Prostate gland (tissue), 2 donors: ENCODE results near the gene FDXR. TPM values are rescaled to one million over a fixed set of nuclear protein-coding genes. Genes with fewer than 3 reads are reported as not detected.

Experiments used
- DNase-seq: peaks from one replicate; pipeline ENCODE4 v3.0.0-alpha.2; 2019; ENCODE audit warnings: low spot score
- H3K27ac ChIP-seq, 2 donors: fragments of 200-600 bp; sonication (generic); 2 replicates each; pipeline ENCODE4 v1.5.1; 2017 to 2019
- H3K27me3 ChIP-seq: fragments of 200-600 bp; sonication (generic); replicated peaks from 2 replicates; pipeline ENCODE4 v1.5.1; 2019; ENCODE audit not compliant: insufficient read depth
- H3K36me3 ChIP-seq, 2 donors: fragments of 200-600 bp; sonication (generic); 1 replicate in 1 of 2; 2 replicates in 1 of 2; pipeline versions ENCODE4 v1.5.1 to v1.8.1; 2017 to 2019
- H3K4me1 ChIP-seq: fragments of 200-600 bp; sonication (generic); replicated peaks from 2 replicates; pipeline ENCODE4 v1.5.1; 2019
- H3K4me3 ChIP-seq, 2 donors: fragments of 200-600 bp; sonication (generic); 2 replicates each; pipeline ENCODE4 v1.5.1; 2017 to 2019
- H3K9me3 ChIP-seq: fragments of 200-600 bp; sonication (generic); 2 replicates; pipeline ENCODE4 v1.5.1; 2017
- CTCF ChIP-seq, 4 experiments: fragments of 200-600 bp in 2 of 4; fragments of 450-650 bp in 2 of 4; sonication (generic) in 2 of 4; IDR thresholded peaks; 1 replicate in 3 of 4; 2 replicates in 1 of 4; pipeline ENCODE4 v1.5.1; 2016 to 2019; ENCODE audit warnings: antibody characterized with exemption in 4 of 4, mild to moderate bottlenecking in 2 of 4, moderate library complexity in 2 of 4
- POLR2A ChIP-seq: fragments of 450-650 bp; IDR thresholded peaks from one replicate; pipeline ENCODE4 v1.6.1; 2016; ENCODE audit warnings: antibody characterized with exemption, mild to moderate bottlenecking
- POLR2AphosphoS5 ChIP-seq: sonication (generic); formaldehyde crosslinking; IDR thresholded peaks from one replicate; pipeline ENCODE4 v1.6.1; 2017; ENCODE audit warnings: antibody characterized with exemption
- WGBS: methylation state at CpG from one replicate; pipeline ENCODE4 v1.1.5; 2018; 5-methylcytosine and 5-hydroxymethylcytosine counted together
- intact Hi-C: fragments of 100-400 bp; cut with DNase I; formaldehyde crosslinking; loops from one replicate; pipeline ENCODE4 v1.14.2; 2022
- total RNA-seq, 2 donors: library from RNA; depleted of rRNA; stranded (reverse); fragments of >200 nt; gene quantifications; one replicate each; pipeline ENCODE4 v1.1.0, GENCODE V29; 2016

The FDXR gene
- total RNA-seq, 2 donors from 2014 or later: 24.6 to 182 TPM

- H3K27me3 ChIP-seq: peaks cover 27% of the 10 kb centered on the region
- intact Hi-C loops: no loop called here
- DNase-seq: no peak
- no peak for TF ChIP-seq CTCF (IDR thresholded peaks at IDR 0.05)
- peaks cover 8% of the 10 kb centered on the region for H3K4me1 ChIP-seq
- H3K27ac ChIP-seq: no peak overlapping the region
- H3K36me3 ChIP-seq: no peaks in the 10 kb centered on the region
- WGBS: 91% methylated on average over 6 of the region's 6 CpGs
- H3K9me3 ChIP-seq: no peaks in the 10 kb centered on the region
- no peak overlapping the region for H3K4me3 ChIP-seq
Observed at GRCh38 chr17:74862919-74863318, 9.9 kb downstream of the FDXR start.

DNA sequence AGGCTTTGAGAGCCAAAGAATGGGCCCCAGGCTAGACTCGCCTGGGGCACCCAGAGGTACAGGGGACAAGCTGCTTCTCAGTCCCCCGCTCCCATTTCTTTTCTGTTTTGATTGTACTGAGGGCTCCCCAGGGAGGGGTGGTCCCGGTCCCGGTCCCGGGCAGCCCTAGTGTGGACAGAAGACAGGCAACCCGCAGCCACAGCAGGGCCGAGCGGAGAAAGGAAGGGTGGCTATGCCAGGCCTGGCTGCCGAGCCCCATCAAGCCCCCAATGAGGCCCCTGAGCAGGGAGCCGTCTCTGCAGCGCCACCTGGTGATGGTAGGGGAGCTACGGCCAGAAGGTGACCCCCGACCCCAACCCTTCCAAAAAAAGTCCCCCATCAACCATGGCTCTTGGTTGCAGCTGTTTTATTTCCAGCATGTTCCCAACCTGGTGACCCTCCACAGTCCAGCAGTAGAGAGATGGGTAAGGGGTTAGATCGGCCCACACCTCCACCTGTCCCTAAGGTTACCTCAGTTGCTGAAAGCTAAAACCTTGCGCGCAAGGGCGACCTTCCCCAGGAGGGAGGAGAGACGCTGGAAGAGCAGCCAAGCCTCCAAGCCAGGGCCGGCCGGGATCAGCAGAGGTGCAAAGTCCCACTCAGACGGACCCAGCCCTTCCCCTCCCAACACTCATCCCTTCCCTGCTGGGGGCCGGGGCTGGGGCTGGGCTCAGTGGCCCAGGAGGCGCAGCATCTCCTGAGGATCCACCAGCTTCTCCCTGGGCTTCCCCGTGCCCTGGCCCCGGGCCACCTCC is 10.5 kb downstream of the FDXR start:
- Histone ChIP-seq H3K4me1 (peaks cover 8% of the 10 kb centered on the region), H3K27me3 (peaks cover 27% of the 10 kb centered on the region), H3K36me3 (no peaks in the 10 kb centered on the region), H3K27ac (no peak overlapping the region), H3K4me3 (no peak overlapping the region), H3K9me3 (no peaks in the 10 kb centered on the region)
- 61% methylated on average over 25 of the region's 25 CpGs for WGBS
- intact Hi-C loops: no loop called here
- DNase-seq: no peak
- TF ChIP-seq CTCF (IDR thresholded peaks at IDR 0.05) (peak in 3 of 4 experiments; percentile 27 to 53 (median 38)), POLR2AphosphoS5 (no peak)

- intact Hi-C loops: no loop called here
- TF ChIP-seq POLR2AphosphoS5 (no peak), POLR2A (no peak), CTCF (IDR thresholded peaks at IDR 0.05) (no peak)
- Histone ChIP-seq H3K9me3 (no peaks in the 10 kb centered on the region), H3K36me3 (no peaks in the 10 kb centered on the region), H3K27me3 (peaks cover 27% of the 10 kb centered on the region), H3K4me1 (peaks cover 8% of the 10 kb centered on the region), H3K27ac (no peak overlapping the region), H3K4me3 (no peak overlapping the region)
- DNase-seq: no peak
- 18% methylated on average over 9 of the region's 36 CpGs for WGBS
Observed at GRCh38 chr17:74861662-74862107, 11.1 kb downstream of the FDXR start.

DNA sequence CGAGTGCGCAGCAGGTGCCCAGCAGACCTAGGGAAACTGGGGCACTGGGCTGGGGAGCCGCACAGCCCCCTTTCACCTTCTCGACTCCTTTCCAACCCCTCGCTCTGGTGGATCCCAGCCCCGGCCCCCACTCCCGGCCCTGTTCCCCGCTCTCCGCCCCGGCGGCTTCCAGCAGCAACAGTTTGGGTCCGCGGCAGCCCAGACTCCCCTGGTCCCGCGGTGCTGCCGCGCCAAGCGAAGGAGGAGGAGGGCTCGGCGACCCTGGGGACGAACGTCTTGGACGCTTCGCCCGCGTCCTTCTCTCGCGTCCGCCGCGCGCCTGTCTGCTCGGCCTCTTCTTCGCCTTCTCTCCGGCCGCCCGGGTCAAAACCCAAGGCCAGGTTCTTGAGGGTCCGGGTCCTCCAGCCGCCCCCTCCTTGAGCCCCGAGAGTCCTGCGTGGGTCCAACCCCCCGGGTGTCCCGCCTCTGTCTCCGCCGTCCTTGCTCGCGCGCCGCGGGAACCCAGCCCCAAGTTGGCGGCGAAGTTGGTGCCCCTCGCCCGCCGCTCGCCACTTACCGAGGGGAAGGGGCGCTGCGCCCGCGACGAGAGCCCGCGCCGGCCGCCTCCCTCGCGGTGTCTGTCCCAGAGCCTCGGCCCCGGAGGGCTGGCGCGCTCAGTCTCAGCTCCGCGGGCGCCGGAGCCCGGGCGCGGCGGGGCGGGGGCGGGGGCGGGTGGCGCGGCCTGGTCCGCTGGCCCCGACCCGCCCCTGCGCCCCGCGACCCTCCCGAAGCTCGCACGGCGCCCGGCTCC is 11.7 kb downstream of the FDXR start:
- Histone ChIP-seq H3K9me3 (no peaks in the 10 kb centered on the region), H3K4me1 (peaks cover 8% of the 10 kb centered on the region), H3K27me3 (peaks cover 27% of the 10 kb centered on the region), H3K4me3 (peak overlapping the region in 1 of 2 donors; percentile 7), H3K27ac (no peak overlapping the region), H3K36me3 (no peaks in the 10 kb centered on the region)
- no peak for DNase-seq
- TF ChIP-seq POLR2AphosphoS5 (no peak), POLR2A (no peak), CTCF (IDR thresholded peaks at IDR 0.05) (no peak)
- intact Hi-C loops: no loop called here
- 1% methylated on average over 55 of the region's 96 CpGs for WGBS
